K562 (cell line): ENCODE data around the gene GFRA1. TPM values are rescaled to one million over a fixed set of nuclear protein-coding genes. Genes with fewer than 3 reads are reported as not detected.

Experiments
- ATAC-seq: fragments of 200-7000 bp; cut with Tn5 transposase; 3 replicates; pipeline ENCODE4 v1.9.1; 2020; ENCODE audit warnings: moderate library complexity
- BruUV-seq: library from RNA; stranded (reverse); fragments of 400-500 nt; replicated peaks from 2 replicates; lab custom pipeline; 2021; lab: Mats Ljungman, UMichigan
- CTCF ChIA-PET: fragments of 300-600 bp; formaldehyde crosslinking; extraction: SDS; loops from one replicate; lab custom pipeline; 2021; ENCODE audit warnings: low intra/inter-chr PET ratio; lab: Yijun Ruan, JAX
- POLR2A ChIA-PET: fragments of 300-600, 350-650 bp; sonication (Branson Sonifier 250); formaldehyde crosslinking; extraction: SDS; loops from one replicate; lab custom pipeline; 2021; ENCODE audit warnings: antibody characterized with exemption, inconsistent platforms; lab: Yijun Ruan, JAX
- DNase-seq, 4 experiments: peaks; one replicate each; pipeline versions ENCODE4 v3.0.0 to v3.0.0-alpha.2; 2011 to 2018; ENCODE audit warnings: low spot score in 3 of 4, mixed read lengths in 3 of 4; ENCODE audit errors: extremely low read depth in 1 of 4
- FAIRE-seq: peaks from 2 replicates; lab custom pipeline; 2011; peaks lifted over from hg19 to GRCh38; lab: Jason Lieb, UNC
- H2AFZ ChIP-seq: 2 replicates; pipeline ENCODE4 v1.6.0; 2011; ENCODE audit warnings: low read depth, low read length, control low read depth, inconsistent platforms
- H3K27ac ChIP-seq: fragments of 200-600 bp; 3 replicates; pipeline ENCODE4 v1.8.0; 2011; ENCODE audit warnings: low read depth, mild to moderate bottlenecking, control low read depth, inconsistent platforms, low read length, moderate library complexity, mixed read lengths; ENCODE audit errors: extremely low read depth
- H3K27me3 ChIP-seq, 2 experiments: fragments of 300-600 bp in 1 of 2; 2 replicates in 1 of 2; 3 replicates in 1 of 2; pipeline versions ENCODE4 v1.6.0 to v1.8.0; 2011; ENCODE audit warnings: inconsistent platforms in 2 of 2, low read length in 2 of 2, mild to moderate bottlenecking in 1 of 2, mixed read lengths in 1 of 2, moderate library complexity in 1 of 2; ENCODE audit not compliant: control insufficient read depth in 2 of 2, insufficient read depth in 2 of 2
- H3K36me3 ChIP-seq: fragments of 300-600 bp; 3 replicates; pipeline ENCODE4 v1.8.0; 2011; ENCODE audit warnings: mild to moderate bottlenecking, low read length, inconsistent platforms; ENCODE audit not compliant: control insufficient read depth, insufficient read depth
- H3K4me1 ChIP-seq, 2 experiments: fragments of 200-600 bp in 1 of 2; replicated peaks in 1 of 2; 2 replicates in 1 of 2; 3 replicates in 1 of 2; pipeline versions ENCODE4 v1.5.1 to v1.8.0; 2011; ENCODE audit warnings: inconsistent platforms in 2 of 2, low read length in 2 of 2, mild to moderate bottlenecking in 1 of 2, mixed read lengths in 1 of 2, moderate library complexity in 1 of 2; ENCODE audit not compliant: control insufficient read depth in 2 of 2, insufficient read depth in 2 of 2
- H3K4me2 ChIP-seq: 2 replicates; pipeline ENCODE4 v1.6.1; 2011; ENCODE audit warnings: low read length, control low read depth, inconsistent platforms, mixed read lengths; ENCODE audit not compliant: insufficient read depth
- H3K4me3 ChIP-seq: fragments of 200-600 bp; sonication (generic), shearing (Covaris generic); 2 replicates; pipeline ENCODE4 v1.5.1; 2016; ENCODE audit warnings: control low read depth, inconsistent platforms
- H3K79me2 ChIP-seq: fragments of 200-600 bp; 3 replicates; pipeline ENCODE4 v1.8.0; 2011; ENCODE audit warnings: low read length, inconsistent platforms; ENCODE audit not compliant: control insufficient read depth, insufficient read depth
- H3K9ac ChIP-seq, 2 experiments: 2 replicates each; pipeline versions ENCODE4 v1.6.0 to v1.6.1; 2011; ENCODE audit warnings: low read depth in 2 of 2, low read length in 2 of 2, control low read depth in 1 of 2, inconsistent platforms in 1 of 2, mild to moderate bottlenecking in 1 of 2, mixed read lengths in 1 of 2; ENCODE audit not compliant: insufficient read depth in 1 of 2
- H3K9me1 ChIP-seq: one replicate; pipeline ENCODE4 v1.6.0; 2011; ENCODE audit warnings: inconsistent platforms, mild to moderate bottlenecking, low read length, moderate library complexity; ENCODE audit not compliant: control insufficient read depth, insufficient read depth
- H3K9me3 ChIP-seq: replicated peaks from 2 replicates; pipeline ENCODE4 v1.5.1; 2011; ENCODE audit warnings: low read depth, low read length, inconsistent platforms; ENCODE audit not compliant: control insufficient read depth, insufficient read depth
- H4K20me1 ChIP-seq: replicated peaks from 2 replicates; pipeline ENCODE4 v1.6.1; 2011; ENCODE audit warnings: low read length, inconsistent platforms, mixed read lengths; ENCODE audit not compliant: control insufficient read depth, insufficient read depth
- ATF7 ChIP-seq: fragments of 450-650 bp; IDR thresholded peaks from 2 replicates; pipeline ENCODE4 v1.7.1; 2014; ENCODE audit warnings: mild to moderate bottlenecking, moderate library complexity
- MYC ChIP-seq, 2 experiments: fragments of 250-450 bp in 1 of 2; sonication (Bioruptor Pico) in 1 of 2; IDR thresholded peaks; 2 replicates each; pipeline versions ENCODE4 v1.5.1 to v1.6.1; 2012 to 2021; ENCODE audit warnings: low read depth in 2 of 2, borderline replicate concordance in 1 of 2, improper control_type of control experiment in 1 of 2, low read length in 1 of 2, mild to moderate bottlenecking in 1 of 2, moderate library complexity in 1 of 2
- PHTF2 ChIP-seq: fragments of 250-450 bp; sonication (Bioruptor Pico); IDR thresholded peaks from 2 replicates; pipeline ENCODE4 v1.5.0; 2021; ENCODE audit warnings: mild to moderate bottlenecking
- TAL1 ChIP-seq: fragments of 450-650 bp; IDR thresholded peaks from 2 replicates; pipeline ENCODE4 v1.6.1; 2016; ENCODE audit warnings: mild to moderate bottlenecking
- ZBTB1 ChIP-seq: sonication (generic); formaldehyde crosslinking; IDR thresholded peaks from 2 replicates; pipeline ENCODE4 v1.8.1; 2023; ENCODE audit warnings: missing genetic modification reagents, low read depth, mild to moderate bottlenecking, borderline replicate concordance
- ZNF133 ChIP-seq: fragments of 250-450 bp; sonication (Bioruptor Pico); IDR thresholded peaks from 2 replicates; pipeline ENCODE4 v1.4.0; 2020; ENCODE audit warnings: mild to moderate bottlenecking
- ZNF263 ChIP-seq: sonication (generic); formaldehyde crosslinking; IDR thresholded peaks from 2 replicates; pipeline ENCODE4 v1.8.0; 2022; ENCODE audit warnings: mild to moderate bottlenecking, missing genetic modification reagents, borderline replicate concordance
- ZNF436 ChIP-seq: fragments of 250-450, 450-650 bp; sonication (Bioruptor Pico); formaldehyde crosslinking; IDR thresholded peaks from 2 replicates; pipeline ENCODE4 v1.7.0; 2020; ENCODE audit warnings: mild to moderate bottlenecking
- WGBS: fragments of 100-300 bp; shearing (Covaris generic); methylation state at CpG from one replicate; pipeline ENCODE4 v1.1.6; 2016; ENCODE audit warnings: low coverage, mixed read lengths; ENCODE audit not compliant: insufficient coverage; ENCODE audit errors: missing lambda C conversion rate; 5-methylcytosine and 5-hydroxymethylcytosine counted together
- in situ Hi-C: fragments of 300-500 bp; cut with MboI; formaldehyde crosslinking; loops from 4 replicates; pipeline ENCODE4 v1.15.0; 2018; ENCODE audit warnings: inconsistent platforms, mixed read lengths
- intact Hi-C: fragments of 100-400 bp; cut with micrococcal nuclease; formaldehyde crosslinking; loops from 2 replicates; pipeline ENCODE4 v1.14.2; 2022
- polyA plus RNA-seq, 8 experiments: library from polyadenylated mRNA; depleted of rRNA in 4 of 8; stranded (reverse) in 5 of 8; unstranded in 3 of 8; fragments of >200 nt; fragmentation: Nextera tagmentation in 2 of 8; fragmentation: Illumina TruSeq in 1 of 8; extraction: Ambion mirVana in 2 of 8; extraction: Trizol in 1 of 8; gene quantifications; 2 replicates each; pipeline versions ENCODE4 v1.2.1 to v1.2.3, GENCODE V29; 2011 to 2014; ENCODE audit warnings: inconsistent platforms in 1 of 8, missing spikeins in 1 of 8
- total RNA-seq, 7 experiments: library from RNA; depleted of rRNA in 6 of 7; stranded (reverse); fragments of >200 nt in 6 of 7; fragmentation: Illumina TruSeq in 2 of 7; extraction: Trizol in 2 of 7; gene quantifications; 2 replicates each; pipeline versions ENCODE4 v1.2.1 to v1.2.3, GENCODE V29; 2011 to 2021; ENCODE audit warnings: low replicate concordance in 1 of 7
- TF ChIP-seq, protein P1 (sequence below): fragments of 450-650 bp; formaldehyde crosslinking; IDR thresholded peaks from 2 replicates; pipeline ENCODE4 v1.4.0; 2020; ENCODE audit warnings: mild to moderate bottlenecking

GFRA1 gene
- total and polyA plus RNA-seq, 9 of the 15 experiments (the other 6 are each of a cell fraction or from before 2014, with no cell fraction given) = 0.04 TPM; not detected in 8

GRCh38 chr10:116101616-116102315 lies 171.2 kb downstream of the GFRA1 start:
- no peak overlapping the region for H3K4me2 ChIP-seq
- H3K27me3 ChIP-seq = no peaks in the 10 kb centered on the region
- no peaks in the 10 kb centered on the region for H3K36me3 ChIP-seq
- H2AFZ ChIP-seq = no peak overlapping the region
- POLR2A ChIA-PET = interaction anchor here (0.6 kb wide), 1 partner anchor 464 kb away, joined by 3 read pairs; no protein-coding TSS in a partner anchor
- ATAC-seq (no peak), DNase-seq (no peak), FAIRE-seq (no peak)
- H3K4me1 ChIP-seq = no peaks in the 10 kb centered on the region
- H3K9me3 ChIP-seq = no peaks in the 10 kb centered on the region
- no peaks in the 10 kb centered on the region for H3K9me1 ChIP-seq
- 0% methylated on average over 5 of the region's 5 CpGs for WGBS
- H3K27ac ChIP-seq = no peak overlapping the region
- H3K79me2 ChIP-seq = no peaks in the 10 kb centered on the region
- H3K9ac ChIP-seq = no peak overlapping the region
- no TSS peak for BruUV-seq
- CTCF ChIA-PET = interaction anchor here (0.5 kb wide), 1 partner anchor 62 kb away, joined by 3 read pairs; no protein-coding TSS in a partner anchor
- H4K20me1 ChIP-seq = no peaks in the 10 kb centered on the region
- TF ChIP-seq ATF7 = no peak
- in situ Hi-C loops (no loop called here), intact Hi-C loops (no loop called here)
- H3K4me3 ChIP-seq = no peak overlapping the region

GRCh38 chr10:116100984-116101383 lies 172.0 kb downstream of the GFRA1 start:
- ATAC-seq = no peak
- Histone ChIP-seq H2AFZ (no peak overlapping the region), H3K79me2 (no peaks in the 10 kb centered on the region), H3K9ac (no peak overlapping the region), H3K27me3 (no peaks in the 10 kb centered on the region), H4K20me1 (no peaks in the 10 kb centered on the region), H3K36me3 (no peaks in the 10 kb centered on the region), H3K4me2 (no peak overlapping the region), H3K4me1 (no peaks in the 10 kb centered on the region), H3K9me1 (no peaks in the 10 kb centered on the region), H3K27ac (no peak overlapping the region), H3K9me3 (no peaks in the 10 kb centered on the region), H3K4me3 (no peak overlapping the region)
- ChIA-PET POLR2A (interaction anchor here (0.6 kb wide), 1 partner anchor 465 kb away, joined by 3 read pairs; no protein-coding TSS in a partner anchor), CTCF (no interaction called here)
- no peak for TF ChIP-seq TAL1
- no peak for TF ChIP-seq PHTF2 (CRISPR knock-in tag)
- no peak for TF ChIP-seq ZNF133 (CRISPR knock-in tag)
- no peak for TF ChIP-seq ZBTB1 (CRISPR knock-in tag)
- TF ChIP-seq, protein P1, sequence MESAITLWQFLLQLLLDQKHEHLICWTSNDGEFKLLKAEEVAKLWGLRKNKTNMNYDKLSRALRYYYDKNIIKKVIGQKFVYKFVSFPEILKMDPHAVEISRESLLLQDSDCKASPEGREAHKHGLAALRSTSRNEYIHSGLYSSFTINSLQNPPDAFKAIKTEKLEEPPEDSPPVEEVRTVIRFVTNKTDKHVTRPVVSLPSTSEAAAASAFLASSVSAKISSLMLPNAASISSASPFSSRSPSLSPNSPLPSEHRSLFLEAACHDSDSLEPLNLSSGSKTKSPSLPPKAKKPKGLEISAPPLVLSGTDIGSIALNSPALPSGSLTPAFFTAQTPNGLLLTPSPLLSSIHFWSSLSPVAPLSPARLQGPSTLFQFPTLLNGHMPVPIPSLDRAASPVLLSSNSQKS (CRISPR knock-in tag) = no peak
- no peak for TF ChIP-seq ZNF436 (CRISPR knock-in tag)
- TF ChIP-seq ZNF263 (CRISPR knock-in tag) = no peak
- TF ChIP-seq MYC (IDR thresholded peaks at IDR 0.05; ENCODE audit: low read depth, low read length) = no peak
- TF ChIP-seq MYC (CRISPR knock-in tag; IDR thresholded peaks at IDR 0.05; ENCODE audit: borderline replicate concordance, low read depth) = no peak
- intact Hi-C loops = no loop called here
- DNase-seq = no peak
- in situ Hi-C loops = no loop called here
- no TSS peak for BruUV-seq
- WGBS = 0% methylated on average over 2 of the region's 3 CpGs
- no peak for FAIRE-seq
